GM20000 (cell line): ENCODE measurements around the gene C1orf116.

Experiments used
- DNase-seq: peaks from one replicate; pipeline ENCODE4 v3.0.0; 2012; ENCODE audit warnings: low spot score
- CTCF ChIP-seq: IDR thresholded peaks from 2 replicates; pipeline ENCODE4 v1.5.1; 2012; ENCODE audit warnings: mild to moderate bottlenecking, control low read depth; ENCODE audit errors: extremely low read depth, missing control alignments

Gene C1orf116

GRCh38 chr1:207034998-207035397, 2.4 kb upstream of the C1orf116 start:
- TF ChIP-seq CTCF: no peak
- no peak for DNase-seq

- DNase-seq: no peak
- TF ChIP-seq CTCF: no peak
Measured at GRCh38 chr1:207034208-207034607, 1.7 kb upstream of the C1orf116 start.

GRCh38 chr1:207033302-207033701, 746 bp upstream of the C1orf116 start:
- DNase-seq: no peak
- TF ChIP-seq CTCF: no peak

GRCh38 chr1:207031632-207032264, 808 bp downstream of the C1orf116 start:
- no peak for DNase-seq
- TF ChIP-seq CTCF: no peak

GRCh38 chr1:207031016-207031415, 1.5 kb downstream of the C1orf116 start:
- DNase-seq: no peak
- no peak for TF ChIP-seq CTCF

- TF ChIP-seq CTCF: no peak
- DNase-seq: no peak
Measured at GRCh38 chr1:207030522-207031009, 2.0 kb downstream of the C1orf116 start.

- TF ChIP-seq CTCF: no peak
- DNase-seq: no peak
Measured at GRCh38 chr1:207029701-207030521, 2.6 kb downstream of the C1orf116 start.
